ENCODE results near the gene EPYC. TPM values are rescaled to one million over a fixed set of nuclear protein-coding genes. Genes with fewer than 3 reads are reported as not detected.

EPYC gene
- total RNA-seq, 1 donor from 2014 or later, result not detected

- Mint-ChIP-seq H3K4me1 (ENCODE audit: unreplicated experiment) (no peaks in the 10 kb centered on the region), H3K36me3 (ENCODE audit: low read depth, unreplicated experiment) (no peaks in the 10 kb centered on the region), H3K27ac (ENCODE audit: unreplicated experiment) (no peak overlapping the region), H3K4me3 (ENCODE audit: unreplicated experiment) (no peak overlapping the region), H3K27me3 (ENCODE audit: unreplicated experiment) (no peaks in the 10 kb centered on the region), H3K9me3 (ENCODE audit: unreplicated experiment) (no peaks in the 10 kb centered on the region)
- TF ChIP-seq, protein P1, sequence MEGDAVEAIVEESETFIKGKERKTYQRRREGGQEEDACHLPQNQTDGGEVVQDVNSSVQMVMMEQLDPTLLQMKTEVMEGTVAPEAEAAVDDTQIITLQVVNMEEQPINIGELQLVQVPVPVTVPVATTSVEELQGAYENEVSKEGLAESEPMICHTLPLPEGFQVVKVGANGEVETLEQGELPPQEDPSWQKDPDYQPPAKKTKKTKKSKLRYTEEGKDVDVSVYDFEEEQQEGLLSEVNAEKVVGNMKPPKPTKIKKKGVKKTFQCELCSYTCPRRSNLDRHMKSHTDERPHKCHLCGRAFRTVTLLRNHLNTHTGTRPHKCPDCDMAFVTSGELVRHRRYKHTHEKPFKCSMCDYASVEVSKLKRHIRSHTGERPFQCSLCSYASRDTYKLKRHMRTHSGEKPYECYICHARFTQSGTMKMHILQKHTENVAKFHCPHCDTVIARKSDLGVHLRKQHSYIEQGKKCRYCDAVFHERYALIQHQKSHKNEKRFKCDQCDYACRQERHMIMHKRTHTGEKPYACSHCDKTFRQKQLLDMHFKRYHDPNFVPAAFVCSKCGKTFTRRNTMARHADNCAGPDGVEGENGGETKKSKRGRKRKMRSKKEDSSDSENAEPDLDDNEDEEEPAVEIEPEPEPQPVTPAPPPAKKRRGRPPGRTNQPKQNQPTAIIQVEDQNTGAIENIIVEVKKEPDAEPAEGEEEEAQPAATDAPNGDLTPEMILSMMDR (IDR thresholded peaks at IDR 0.05; ENCODE audit: unreplicated experiment), result no peak
- DNase-seq (ENCODE audit: low spot score), result no peak
Measured at GRCh38 chr12:91019455-91019854, 14.7 kb upstream of the EPYC start.

GRCh38 chr12:91017511-91018263, 12.9 kb upstream of the EPYC start:
- Mint-ChIP-seq H3K9me3 (ENCODE audit: unreplicated experiment) (no peaks in the 10 kb centered on the region), H3K36me3 (ENCODE audit: low read depth, unreplicated experiment) (no peaks in the 10 kb centered on the region), H3K4me3 (ENCODE audit: unreplicated experiment) (no peak overlapping the region), H3K4me1 (ENCODE audit: unreplicated experiment) (no peaks in the 10 kb centered on the region), H3K27me3 (ENCODE audit: unreplicated experiment) (no peaks in the 10 kb centered on the region), H3K27ac (ENCODE audit: unreplicated experiment) (no peak overlapping the region)
- TF ChIP-seq, protein P1 (IDR thresholded peaks at IDR 0.05; ENCODE audit: unreplicated experiment), result no peak
- DNase-seq (ENCODE audit: low spot score), result no peak

DNA sequence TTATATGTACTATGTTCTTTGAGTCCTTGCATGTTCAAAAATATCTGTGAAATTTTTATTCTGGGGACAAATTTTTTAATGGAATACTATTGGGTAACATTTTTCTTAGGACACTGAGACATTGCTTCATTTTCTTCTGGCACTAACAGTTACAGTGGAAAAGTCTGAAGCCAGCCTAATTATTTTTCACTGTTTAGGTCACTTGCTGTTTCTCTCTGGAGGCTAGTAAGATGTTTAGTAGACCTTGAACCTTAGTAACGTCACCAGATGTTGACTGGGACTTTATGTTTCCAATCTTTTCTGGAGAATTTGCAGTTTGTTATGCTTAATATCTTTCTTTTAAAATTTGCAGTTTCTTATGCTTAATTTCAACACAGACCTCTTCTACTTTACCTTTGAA, 12.3 kb upstream of the EPYC start:
- Mint-ChIP-seq H3K27me3 (ENCODE audit: unreplicated experiment) (no peaks in the 10 kb centered on the region), H3K4me1 (ENCODE audit: unreplicated experiment) (no peaks in the 10 kb centered on the region), H3K27ac (ENCODE audit: unreplicated experiment) (no peak overlapping the region), H3K4me3 (ENCODE audit: unreplicated experiment) (no peak overlapping the region), H3K36me3 (ENCODE audit: low read depth, unreplicated experiment) (no peaks in the 10 kb centered on the region), H3K9me3 (ENCODE audit: unreplicated experiment) (no peaks in the 10 kb centered on the region)
- DNase-seq (ENCODE audit: low spot score), result no peak
- TF ChIP-seq, protein P1 (IDR thresholded peaks at IDR 0.05; ENCODE audit: unreplicated experiment), result no peak

- no peaks in the 10 kb centered on the region for H3K9me3 Mint-ChIP-seq (ENCODE audit: unreplicated experiment)
- H3K4me3 Mint-ChIP-seq (ENCODE audit: unreplicated experiment), result no peak overlapping the region
- TF ChIP-seq, protein P1 (IDR thresholded peaks at IDR 0.05; ENCODE audit: unreplicated experiment), result no peak
- H3K27me3 Mint-ChIP-seq (ENCODE audit: unreplicated experiment), result peaks cover 2% of the 10 kb centered on the region
- H3K27ac Mint-ChIP-seq (ENCODE audit: unreplicated experiment), result no peak overlapping the region
- H3K4me1 Mint-ChIP-seq (ENCODE audit: unreplicated experiment), result no peaks in the 10 kb centered on the region
- no peak for DNase-seq (ENCODE audit: low spot score)
- no peaks in the 10 kb centered on the region for H3K36me3 Mint-ChIP-seq (ENCODE audit: low read depth, unreplicated experiment)
Measured at GRCh38 chr12:91009319-91009950, 4.7 kb upstream of the EPYC start.
